SHP77 treated with DMSO at 0.1 percent for 48 hours (cell line): ENCODE measurements around the gene CAPN2.

ENCODE experiments used
- DNase-seq: peaks from one replicate; lab custom pipeline; 2025; lab: John Stamatoyannopoulos, UW

CAPN2 gene

GRCh38 chr1:223702735-223703667 lies 9.3 kb upstream of the CAPN2 start:
- DNase-seq = no peak

GRCh38 chr1:223703668-223704013 lies 8.7 kb upstream of the CAPN2 start:
- DNase-seq = no peak

GRCh38 chr1:223704921-223705878 lies 7.1 kb upstream of the CAPN2 start:
- DNase-seq = no peak

GRCh38 chr1:223706077-223706973 lies 6.0 kb upstream of the CAPN2 start:
- peak; percentile 74 for DNase-seq

GRCh38 chr1:223707256-223708000 lies 4.9 kb upstream of the CAPN2 start:
- DNase-seq = peak; percentile 84

GRCh38 chr1:223708001-223708359 lies 4.4 kb upstream of the CAPN2 start:
- peak; percentile 52 for DNase-seq

GRCh38 chr1:223708651-223709268 lies 3.6 kb upstream of the CAPN2 start:
- no peak for DNase-seq

GRCh38 chr1:223709598-223709997 lies 2.7 kb upstream of the CAPN2 start:
- DNase-seq = no peak

- DNase-seq = no peak
Measured at GRCh38 chr1:223710179-223711133, 1.9 kb upstream of the CAPN2 start.

GRCh38 chr1:223711173-223711572 lies 1.2 kb upstream of the CAPN2 start:
- no peak for DNase-seq

GRCh38 chr1:223711747-223712193 lies 569 bp upstream of the CAPN2 start:
- no peak for DNase-seq

- DNase-seq = no peak
Measured at GRCh38 chr1:223712850-223713474, 623 bp downstream of the CAPN2 start.

- DNase-seq = no peak
Measured at GRCh38 chr1:223713546-223714420, 1.4 kb downstream of the CAPN2 start.

GRCh38 chr1:223714421-223714724 lies 2.0 kb downstream of the CAPN2 start:
- DNase-seq = no peak

- no peak for DNase-seq
Measured at GRCh38 chr1:223714849-223715603, 2.7 kb downstream of the CAPN2 start.

- no peak for DNase-seq
Measured at GRCh38 chr1:223715604-223716172, 3.3 kb downstream of the CAPN2 start.

- DNase-seq = no peak
Measured at GRCh38 chr1:223716302-223716862, 4.0 kb downstream of the CAPN2 start.
